Choroid plexus epithelial cell (primary cell): ENCODE data around the gene ARHGAP18.

ENCODE experiments used
- DNase-seq: peaks from one replicate; pipeline ENCODE4 v3.0.0-alpha.2; 2010; ENCODE audit warnings: low read depth
- H3K4me3 ChIP-seq: 2 replicates; pipeline ENCODE4 v1.5.1; 2011; ENCODE audit warnings: low read depth, mild to moderate bottlenecking, control low read depth, low read length, moderate library complexity
- CTCF ChIP-seq: conservative IDR thresholded peaks from 2 replicates; pipeline ENCODE4 v1.5.1; 2011; ENCODE audit warnings: low read depth, mild to moderate bottlenecking, control low read depth, inconsistent platforms, low read length, moderate library complexity

Gene ARHGAP18

DNA sequence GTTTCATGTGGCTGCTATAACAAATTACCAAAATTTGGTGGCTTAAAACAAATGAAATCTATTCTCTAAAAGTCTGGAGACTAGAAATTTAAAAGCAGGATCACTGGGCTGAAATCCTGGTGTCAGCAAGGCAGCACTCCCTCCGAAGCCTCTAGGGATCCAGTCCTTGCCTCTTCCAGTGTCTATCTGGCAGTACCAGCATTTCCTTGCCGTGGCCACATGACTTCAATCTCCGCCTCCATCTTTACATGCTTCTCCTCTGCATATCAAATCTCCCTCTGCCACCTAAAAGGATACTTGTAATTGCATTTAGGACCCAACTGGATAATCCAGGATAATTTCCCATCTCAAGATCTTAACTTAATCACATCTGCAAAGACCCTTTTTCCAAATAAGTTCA is 30.2 kb downstream of the ARHGAP18 start:
- no peak for DNase-seq
- no peak for TF ChIP-seq CTCF
- no peak overlapping the region for H3K4me3 ChIP-seq

DNA sequence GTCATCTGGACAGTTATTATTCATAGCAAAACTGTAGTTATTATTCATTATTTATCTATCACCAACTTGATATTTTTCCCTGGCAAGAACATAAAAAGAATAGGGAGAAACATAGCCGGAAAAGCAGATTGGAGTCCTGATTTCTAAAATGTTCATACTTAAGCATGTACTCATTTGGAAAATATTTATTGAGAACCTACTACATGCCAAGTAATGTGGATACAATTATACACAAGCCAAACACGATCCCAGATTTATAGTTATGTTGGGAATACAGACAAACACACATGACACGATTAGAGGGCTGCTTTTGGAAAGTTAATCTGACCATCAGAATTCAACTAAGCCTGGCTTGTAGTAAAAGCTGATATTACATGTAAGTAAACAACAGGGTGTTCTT is 30.7 kb downstream of the ARHGAP18 start:
- no peak for TF ChIP-seq CTCF
- DNase-seq = no peak
- H3K4me3 ChIP-seq = no peak overlapping the region

- H3K4me3 ChIP-seq = no peak overlapping the region
- TF ChIP-seq CTCF = no peak
- DNase-seq = no peak
Measured at GRCh38 chr6:129678463-129678862, 31.5 kb downstream of the ARHGAP18 start.

GRCh38 chr6:129677620-129678325 is 32.2 kb downstream of the ARHGAP18 start:
- H3K4me3 ChIP-seq = no peak overlapping the region
- no peak for TF ChIP-seq CTCF
- DNase-seq = no peak

- no peak for DNase-seq
- H3K4me3 ChIP-seq = no peak overlapping the region
- no peak for TF ChIP-seq CTCF
Measured at GRCh38 chr6:129675669-129676472, 34.1 kb downstream of the ARHGAP18 start.

- H3K4me3 ChIP-seq = no peak overlapping the region
- DNase-seq = no peak
- no peak for TF ChIP-seq CTCF
Measured at GRCh38 chr6:129673748-129674147, 36.2 kb downstream of the ARHGAP18 start.
